GM18526 (cell line): ENCODE results near the gene C1QTNF8.

Experiments used
- POLR2A ChIP-seq: IDR thresholded peaks from 3 replicates; pipeline ENCODE4 v1.6.1; 2011; ENCODE audit not compliant: insufficient read length; ENCODE audit errors: extremely low read depth

C1QTNF8 gene

DNA sequence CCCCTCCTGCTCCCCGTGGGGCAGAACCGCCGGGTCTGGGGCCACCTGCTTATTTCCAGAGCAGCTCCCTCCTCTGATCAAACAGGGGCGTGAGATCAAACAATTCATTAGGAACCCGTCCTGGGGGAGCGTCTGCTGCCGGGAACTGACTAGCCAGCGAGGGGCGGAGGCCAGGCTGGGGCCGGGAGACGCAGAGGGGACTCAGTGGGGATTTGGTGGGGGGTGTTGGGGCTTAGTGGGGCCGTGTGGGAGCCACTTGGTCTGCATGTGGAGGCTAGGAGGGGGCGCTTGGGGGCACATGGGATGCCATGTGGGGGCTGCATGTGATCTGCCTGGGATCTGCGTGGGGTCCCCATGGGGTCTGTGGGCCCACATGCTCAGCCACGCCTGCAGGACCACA, 36.4 kb upstream of the C1QTNF8 start:
- TF ChIP-seq POLR2A = no peak

GRCh38 chr16:1131378-1131994, 35.4 kb upstream of the C1QTNF8 start:
- TF ChIP-seq POLR2A = no peak

- TF ChIP-seq POLR2A = no peak
These were observed 34.3 kb upstream of the C1QTNF8 start for GRCh38 chr16:1130382-1130781.

GRCh38 chr16:1129106-1129960, 33.3 kb upstream of the C1QTNF8 start:
- TF ChIP-seq POLR2A = no peak

DNA sequence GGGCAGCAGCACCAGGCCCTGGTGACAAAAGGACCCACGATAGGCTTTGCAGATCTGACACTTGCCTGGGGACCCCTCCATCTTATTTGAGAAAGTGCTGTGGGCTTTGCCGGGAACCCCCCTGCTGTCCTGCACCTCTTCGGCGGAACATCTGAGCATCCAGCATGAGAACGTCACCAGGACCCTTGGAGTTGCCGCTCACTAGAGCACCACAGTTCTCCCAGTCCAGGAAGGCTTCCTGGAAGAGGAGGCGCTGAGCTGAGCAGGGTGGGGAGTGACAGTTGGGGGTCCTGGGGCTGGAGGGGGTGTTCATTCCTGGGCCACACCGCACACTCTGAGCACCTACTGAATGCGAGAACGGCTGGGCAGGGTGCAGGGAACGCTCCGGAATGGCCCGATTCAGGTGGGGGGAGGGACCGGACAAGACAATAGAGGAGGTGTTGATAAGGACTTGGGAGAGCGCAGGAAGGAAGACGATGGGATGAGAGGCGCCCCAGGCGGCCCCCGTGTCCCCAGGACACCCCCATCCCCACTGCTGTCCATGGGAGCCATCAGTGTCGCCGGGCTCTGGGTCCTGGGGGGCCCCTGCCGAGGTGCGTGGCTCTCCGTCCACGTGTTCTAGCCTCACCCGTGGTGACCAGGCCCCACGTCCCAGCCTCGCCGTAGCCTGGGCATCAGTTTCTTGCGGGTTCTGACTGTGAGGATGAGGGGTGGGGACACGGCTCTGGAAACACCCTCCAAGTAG, 32.1 kb upstream of the C1QTNF8 start:
- TF ChIP-seq POLR2A = no peak

DNA sequence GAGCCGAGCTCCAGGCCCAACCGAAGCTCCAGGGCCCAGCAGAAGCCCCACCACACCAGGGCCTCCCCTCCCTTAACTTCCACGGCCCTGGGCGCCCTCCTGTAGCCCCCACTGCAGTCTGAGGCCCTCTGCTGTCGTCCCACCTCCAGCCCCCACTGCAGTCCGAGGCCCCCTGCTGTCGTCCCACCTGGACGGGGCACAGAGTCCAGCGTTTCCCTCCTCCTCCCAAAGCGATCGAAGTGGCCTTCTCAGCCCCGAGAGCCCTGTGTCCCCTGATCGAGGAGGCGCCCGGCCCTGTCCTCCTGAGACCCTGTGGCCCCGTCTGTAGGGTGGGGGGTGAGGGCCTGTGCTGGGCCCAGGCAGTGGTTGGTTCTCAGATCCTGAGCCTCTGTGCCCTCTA, 31.1 kb upstream of the C1QTNF8 start:
- TF ChIP-seq POLR2A = no peak

GRCh38 chr16:1126586-1126985, 30.5 kb upstream of the C1QTNF8 start:
- no peak for TF ChIP-seq POLR2A

DNA sequence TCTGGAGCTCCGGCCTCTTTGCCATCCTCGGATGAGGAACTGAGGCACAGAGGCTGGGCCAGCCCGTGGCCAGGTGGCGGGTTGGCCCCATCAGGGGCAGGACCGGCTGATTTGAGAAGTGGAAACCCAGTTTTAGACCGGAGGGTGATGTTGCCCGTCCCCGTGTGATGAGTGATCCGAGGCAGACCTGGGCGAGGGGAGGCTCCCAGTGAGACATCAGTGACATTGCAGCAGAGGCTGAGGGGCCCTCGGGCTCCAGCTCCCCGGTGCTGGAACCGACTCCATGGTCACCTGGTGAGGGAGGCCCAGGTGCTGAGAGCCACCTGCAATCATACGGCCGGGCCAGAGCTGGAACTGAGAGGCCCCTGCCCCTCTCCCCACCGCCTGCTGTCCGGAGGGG, 30.0 kb upstream of the C1QTNF8 start:
- TF ChIP-seq POLR2A = no peak

GRCh38 chr16:1125471-1125870, 29.4 kb upstream of the C1QTNF8 start:
- TF ChIP-seq POLR2A = no peak

DNA sequence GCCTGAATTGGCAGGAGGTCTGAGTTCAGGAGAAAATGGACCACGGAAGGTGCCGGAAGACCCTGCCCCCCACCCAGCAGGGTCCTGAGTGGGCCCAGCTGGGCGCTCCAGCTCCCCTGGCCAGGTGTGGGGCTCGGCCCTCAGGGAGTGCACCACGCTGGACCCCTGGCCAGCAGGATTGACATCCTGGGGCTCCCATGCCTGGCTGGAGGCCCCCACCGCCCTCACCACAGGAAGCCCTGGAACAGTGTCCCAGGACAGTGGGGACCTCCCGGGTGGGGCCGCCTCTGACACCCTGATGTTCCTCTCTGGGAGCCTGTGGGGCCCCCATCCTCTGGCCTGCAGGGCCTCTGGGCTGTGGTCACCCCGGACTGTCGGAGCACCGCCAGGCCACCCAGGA, 28.8 kb upstream of the C1QTNF8 start:
- TF ChIP-seq POLR2A = no peak

DNA sequence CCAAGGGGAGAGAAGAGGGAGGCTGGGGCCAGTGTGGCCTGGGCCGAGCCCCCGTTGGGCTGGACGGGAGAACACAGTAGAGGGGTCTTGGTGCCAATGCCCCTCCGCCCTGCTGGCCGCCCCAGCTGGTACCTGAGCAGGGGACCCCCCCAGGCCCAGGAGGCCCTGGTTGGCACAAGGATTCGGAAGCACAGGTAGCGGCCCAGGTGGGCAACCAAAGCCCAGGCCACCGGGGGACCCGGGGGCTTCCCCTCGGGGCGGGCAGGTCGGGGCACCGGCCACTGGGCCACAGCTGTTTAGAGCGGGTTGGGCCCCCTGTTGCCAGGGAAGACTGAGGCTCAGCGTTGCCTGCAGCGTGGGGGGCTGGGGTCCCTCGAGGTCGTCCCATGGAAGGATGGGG, 28.2 kb upstream of the C1QTNF8 start:
- no peak for TF ChIP-seq POLR2A

DNA sequence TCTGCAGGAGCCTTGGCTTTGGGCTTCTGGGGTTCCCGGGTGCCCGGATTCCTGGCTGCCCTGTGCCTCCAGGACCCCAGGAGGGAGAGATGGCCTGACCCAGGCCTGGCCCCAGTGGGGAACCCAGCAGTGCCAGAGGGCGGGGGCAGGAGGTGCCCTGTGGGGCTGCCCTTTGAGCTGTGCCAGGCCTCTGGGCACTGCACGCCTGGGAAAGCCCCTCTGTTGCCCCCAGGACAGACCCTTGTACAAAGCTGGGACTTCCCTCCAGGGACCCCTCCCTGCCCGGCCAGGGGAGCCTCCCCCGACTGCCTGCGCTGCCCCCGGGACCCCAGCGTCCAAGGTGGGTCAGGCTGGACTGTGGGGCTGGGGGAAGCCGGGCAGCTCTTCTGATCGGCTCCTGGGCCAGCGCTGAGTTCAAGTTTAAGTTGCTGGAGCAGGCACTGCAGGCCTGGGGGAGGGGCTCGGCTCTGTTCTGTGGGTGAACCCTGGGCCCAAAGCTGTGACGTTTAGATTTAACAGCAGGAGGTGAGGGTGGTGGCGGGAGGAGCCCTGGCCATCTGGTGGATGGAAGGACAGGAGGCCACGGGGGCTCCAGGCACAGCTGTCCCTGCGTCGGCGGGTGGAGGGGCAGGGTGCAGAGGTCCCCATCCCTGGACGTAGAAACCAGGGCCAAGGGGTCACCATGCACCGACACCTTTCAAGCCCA, 27.6 kb upstream of the C1QTNF8 start:
- no peak for TF ChIP-seq POLR2A

- no peak for TF ChIP-seq POLR2A
These were observed 26.3 kb upstream of the C1QTNF8 start for GRCh38 chr16:1122398-1122765.

GRCh38 chr16:1121601-1122397, 25.8 kb upstream of the C1QTNF8 start:
- no peak for TF ChIP-seq POLR2A

DNA sequence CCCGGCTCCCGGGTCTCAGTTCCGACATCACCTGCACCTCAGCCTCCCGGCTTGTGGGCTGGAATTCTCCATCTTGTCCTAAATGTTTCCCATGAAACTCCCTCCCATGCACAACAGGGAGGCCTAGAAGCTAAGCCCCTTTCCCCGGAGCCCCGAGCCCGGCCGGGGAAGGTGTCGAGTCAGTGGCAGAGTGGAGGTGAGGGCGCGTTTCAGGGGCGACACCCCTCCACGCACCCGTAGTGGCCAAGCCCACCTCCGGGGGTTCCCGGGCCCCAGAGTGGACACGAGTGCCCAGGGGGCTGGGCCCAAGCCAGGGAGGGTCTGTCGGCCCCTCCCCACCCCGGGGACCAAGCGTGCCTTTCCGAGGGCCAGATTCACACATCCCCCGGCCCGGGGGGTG, 25.0 kb upstream of the C1QTNF8 start:
- no peak for TF ChIP-seq POLR2A
